ENCODE measurements around the gene KSR2.

KSR2 gene

GRCh38 chr12:117703584-117703983 is 265.2 kb downstream of the KSR2 start:
- TF ChIP-seq CTCF (IDR thresholded peaks at IDR 0.05; ENCODE audit: extremely low read depth, insufficient read depth, missing control alignments), result no peak
- in situ Hi-C loops (cut with MboI; ENCODE audit: low pct_unique_long_range_greater_than_20kb, low sequenced_read_pairs, unreplicated experiment), result no loop called here
- DNase-seq (ENCODE audit: low spot score), result no peak

GRCh38 chr12:117702741-117703140 is 266.0 kb downstream of the KSR2 start:
- no peak for TF ChIP-seq CTCF (IDR thresholded peaks at IDR 0.05; ENCODE audit: extremely low read depth, insufficient read depth, missing control alignments)
- in situ Hi-C loops (cut with MboI; ENCODE audit: low pct_unique_long_range_greater_than_20kb, low sequenced_read_pairs, unreplicated experiment), result no loop called here
- no peak for DNase-seq (ENCODE audit: low spot score)

GRCh38 chr12:117699575-117699974 is 269.2 kb downstream of the KSR2 start:
- DNase-seq (ENCODE audit: low spot score), result no peak
- in situ Hi-C loops (cut with MboI; ENCODE audit: low pct_unique_long_range_greater_than_20kb, low sequenced_read_pairs, unreplicated experiment), result no loop called here
- TF ChIP-seq CTCF (IDR thresholded peaks at IDR 0.05; ENCODE audit: extremely low read depth, insufficient read depth, missing control alignments), result no peak

- no peak for DNase-seq (ENCODE audit: low spot score)
- TF ChIP-seq CTCF (IDR thresholded peaks at IDR 0.05; ENCODE audit: extremely low read depth, insufficient read depth, missing control alignments), result no peak
- in situ Hi-C loops (cut with MboI; ENCODE audit: low pct_unique_long_range_greater_than_20kb, low sequenced_read_pairs, unreplicated experiment), result no loop called here
Observed at GRCh38 chr12:117699118-117699517, 269.7 kb downstream of the KSR2 start.

- DNase-seq (ENCODE audit: low spot score), result no peak
- in situ Hi-C loops (cut with MboI; ENCODE audit: low pct_unique_long_range_greater_than_20kb, low sequenced_read_pairs, unreplicated experiment), result no loop called here
- TF ChIP-seq CTCF (IDR thresholded peaks at IDR 0.05; ENCODE audit: extremely low read depth, insufficient read depth, missing control alignments), result no peak
Observed at GRCh38 chr12:117695956-117696355, 272.8 kb downstream of the KSR2 start.

GRCh38 chr12:117692512-117692911 is 276.3 kb downstream of the KSR2 start:
- in situ Hi-C loops (cut with MboI; ENCODE audit: low pct_unique_long_range_greater_than_20kb, low sequenced_read_pairs, unreplicated experiment), result no loop called here
- TF ChIP-seq CTCF (IDR thresholded peaks at IDR 0.05; ENCODE audit: extremely low read depth, insufficient read depth, missing control alignments), result no peak
- DNase-seq (ENCODE audit: low spot score), result no peak

GRCh38 chr12:117689857-117690256 is 278.9 kb downstream of the KSR2 start:
- TF ChIP-seq CTCF (IDR thresholded peaks at IDR 0.05; ENCODE audit: extremely low read depth, insufficient read depth, missing control alignments), result no peak
- in situ Hi-C loops (cut with MboI; ENCODE audit: low pct_unique_long_range_greater_than_20kb, low sequenced_read_pairs, unreplicated experiment), result no loop called here
- DNase-seq (ENCODE audit: low spot score), result no peak
